Stomach (tissue), 4 donors: ENCODE measurements around the gene ERICH2.

ENCODE experiments used
- CTCF ChIP-seq, 7 experiments: fragments of 450-650 bp in 4 of 7; fragments of 200-600 bp in 3 of 7; sonication (generic) in 3 of 7; IDR thresholded peaks; one replicate each; pipeline ENCODE4 v1.5.1; 2016 to 2019; ENCODE audit warnings: antibody characterized with exemption in 7 of 7, control low read depth in 2 of 7, mild to moderate bottlenecking in 1 of 7
- EP300 ChIP-seq: sonication (generic); formaldehyde crosslinking; IDR thresholded peaks from one replicate; pipeline ENCODE4 v1.6.1; 2017; ENCODE audit warnings: antibody characterized with exemption
- POLR2AphosphoS5 ChIP-seq, 3 donors: sonication (generic); formaldehyde crosslinking; IDR thresholded peaks; one replicate each; pipeline ENCODE4 v1.6.1; 2016; ENCODE audit warnings: antibody characterized with exemption in 3 of 3

GRCh38 chr2:170737406-170737805 lies 32.8 kb upstream of the ERICH2 start:
- no peak for TF ChIP-seq POLR2AphosphoS5 (IDR thresholded peaks at IDR 0.05)
- no peak for TF ChIP-seq CTCF (IDR thresholded peaks at IDR 0.05)
- no peak for TF ChIP-seq EP300
